ENCODE data around the gene PLXNB2. TPM values are rescaled to one million over a fixed set of nuclear protein-coding genes. Genes with fewer than 3 reads are reported as not detected.
A peak's percentile ranks its signal among the peaks of the same experiment; 100 is the strongest.

Gene PLXNB2
- polyA plus RNA-seq, 3 donors = 38.2 to 368 (median 70.5) TPM

- peak overlapping the region in 1 of 2 donors; percentile 39 for H3K4me3 Mint-ChIP-seq
- 93% methylated on average over 37 of the region's 37 CpGs for WGBS (ENCODE audit: insufficient coverage)
Observed at GRCh38 chr22:50266994-50267393, 40.5 kb downstream of the PLXNB2 start.

GRCh38 chr22:50264946-50265669 is 42.3 kb downstream of the PLXNB2 start:
- Mint-ChIP-seq H3K36me3 (no peaks in the 10 kb centered on the region), H3K27ac (peak overlapping the region in 1 of 7 donors; percentile 29), H3K27me3 (ENCODE audit: low read depth in 3 of 3) (peaks cover 54 to 75% (median 61%) of the 10 kb centered on the region in 3 donors), H3K4me1 (peaks cover 13% of the 10 kb centered on the region), H3K9me3 (peaks cover 0 to 27% (median 8%) of the 10 kb centered on the region in 7 donors), H3K4me3 (no peak overlapping the region)
- intact Hi-C loops (cut with micrococcal nuclease) = no loop called here
- H4K20me1 ChIP-seq (ENCODE audit: insufficient read depth, low read length) = peaks cover 17% of the 10 kb centered on the region
- H3K36me3 ChIP-seq (replicated peaks in 1 of 2; ENCODE audit: control insufficient read depth in 1 of 2, insufficient read depth in 2 of 2, low read length in 2 of 2) = no peaks in the 10 kb centered on the region
- peaks cover 7 to 17% of the 10 kb centered on the region in 2 donors for H3K9me3 ChIP-seq (replicated peaks in 1 of 2; ENCODE audit: control insufficient read depth in 1 of 2, insufficient read depth in 1 of 2, low read length in 2 of 2)
- no peak overlapping the region for H3K4me2 ChIP-seq (replicated peaks; ENCODE audit: extremely low read depth, low read length, poor library complexity, severe bottlenecking)
- H3K27me3 ChIP-seq (ENCODE audit: control insufficient read depth in 2 of 2, insufficient read depth in 2 of 2, low read length in 2 of 2) = peaks cover 25 to 54% of the 10 kb centered on the region in 2 donors
- H3K79me2 ChIP-seq (ENCODE audit: insufficient read depth, low read length) = no peaks in the 10 kb centered on the region
- no peak overlapping the region for H3K4me3 ChIP-seq (replicated peaks in 1 of 3; ENCODE audit: low read depth in 2 of 3, low read length in 3 of 3)
- H2AFZ ChIP-seq (ENCODE audit: insufficient read depth, low read depth, low read length, poor library complexity, severe bottlenecking) = no peak overlapping the region
- peaks cover 15 to 32% of the 10 kb centered on the region in 2 donors for H3K4me1 ChIP-seq (ENCODE audit: control insufficient read depth in 1 of 2, insufficient read depth in 2 of 2, low read length in 2 of 2)
- 84% methylated on average over 12 of the region's 15 CpGs for WGBS (ENCODE audit: insufficient coverage)
- no peak overlapping the region for H3K9ac ChIP-seq (ENCODE audit: insufficient read depth, low read length, poor library complexity, severe bottlenecking)
- no peak overlapping the region for H3K27ac ChIP-seq (ENCODE audit: low read depth in 1 of 2, low read length in 2 of 2)
- DNase-seq = no peak
- no peak for TF ChIP-seq CTCF (IDR thresholded peaks at IDR 0.05)

More at GRCh38 chr22:50266994-50267393, 40.5 kb downstream of the PLXNB2 start:
- TF ChIP-seq CTCF (IDR thresholded peaks at IDR 0.05) = no peak
- peaks cover 7 to 15% of the 10 kb centered on the region in 2 donors for H3K9me3 ChIP-seq (replicated peaks in 1 of 2; ENCODE audit: control insufficient read depth in 1 of 2, insufficient read depth in 1 of 2, low read length in 2 of 2)
- peaks cover 34% of the 10 kb centered on the region for H4K20me1 ChIP-seq (ENCODE audit: insufficient read depth, low read length)
- no peaks in the 10 kb centered on the region for H3K36me3 ChIP-seq (replicated peaks in 1 of 2; ENCODE audit: control insufficient read depth in 1 of 2, insufficient read depth in 2 of 2, low read length in 2 of 2)
- H3K79me2 ChIP-seq (ENCODE audit: insufficient read depth, low read length) = no peaks in the 10 kb centered on the region
- H3K9me3 Mint-ChIP-seq = peaks cover 0 to 30% (median 8%) of the 10 kb centered on the region in 7 donors
- H3K4me1 Mint-ChIP-seq = peaks cover 15% of the 10 kb centered on the region
- intact Hi-C loops (cut with micrococcal nuclease) = no loop called here
- no peak overlapping the region for H3K4me3 ChIP-seq (replicated peaks in 1 of 3; ENCODE audit: low read depth in 2 of 3, low read length in 3 of 3)
- H3K36me3 Mint-ChIP-seq = no peaks in the 10 kb centered on the region
- DNase-seq = no peak
- peaks cover 24 to 38% of the 10 kb centered on the region in 2 donors for H3K4me1 ChIP-seq (ENCODE audit: control insufficient read depth in 1 of 2, insufficient read depth in 2 of 2, low read length in 2 of 2)
- H3K9ac ChIP-seq (ENCODE audit: insufficient read depth, low read length, poor library complexity, severe bottlenecking) = no peak overlapping the region
- no peak overlapping the region for H3K27ac Mint-ChIP-seq
- H3K27me3 Mint-ChIP-seq (ENCODE audit: low read depth in 3 of 3) = peaks cover 55 to 79% (median 65%) of the 10 kb centered on the region in 3 donors
- H3K27ac ChIP-seq (ENCODE audit: low read depth in 1 of 2, low read length in 2 of 2) = no peak overlapping the region
- no peak overlapping the region for H2AFZ ChIP-seq (ENCODE audit: insufficient read depth, low read depth, low read length, poor library complexity, severe bottlenecking)
- no peak overlapping the region for H3K4me2 ChIP-seq (replicated peaks; ENCODE audit: extremely low read depth, low read length, poor library complexity, severe bottlenecking)
- peaks cover 30 to 56% of the 10 kb centered on the region in 2 donors for H3K27me3 ChIP-seq (ENCODE audit: control insufficient read depth in 2 of 2, insufficient read depth in 2 of 2, low read length in 2 of 2)
